Daoy (cell line): ENCODE data around the gene GOLGA6L2. TPM values are rescaled to one million over a fixed set of nuclear protein-coding genes. Genes with fewer than 3 reads are reported as not detected.

Experiments used
- total RNA-seq: library from RNA; depleted of rRNA; stranded (reverse); fragments of >200 nt; shearing (Covaris generic); gene quantifications from 2 replicates; pipeline ENCODE4 v1.2.3, GENCODE V29; 2014; rRNA removed

The GOLGA6L2 gene
- total RNA-seq, 1 experiment from 2014 or later, result not detected

Other genes with a start within 250 kb of the GOLGA6L2 start
- gene GOLGA6L26, start 113.0 kb downstream of the GOLGA6L2 start, total RNA-seq, result not detected in 2 replicates
- not detected in 2 replicates for gene GOLGA8S, start 92.5 kb downstream of the GOLGA6L2 start, total RNA-seq
- 12.1 and 15.0 TPM in 2 replicates for gene MKRN3, start 118.4 kb upstream of the GOLGA6L2 start, total RNA-seq
- 0.74 and 0.77 TPM in 2 replicates for gene MAGEL2, start 200.6 kb upstream of the GOLGA6L2 start, total RNA-seq
- gene NDN, start 240.1 kb upstream of the GOLGA6L2 start, total RNA-seq, result 139 and 158 TPM in 2 replicates